Liver (tissue), 3 donors: ENCODE measurements around the gene DBNDD2.
A peak's percentile ranks its signal among the peaks of the same experiment; 100 is the strongest.

Source experiments
- RAD21 ChIP-seq, 2 donors: IDR thresholded peaks; 2 replicates each; pipeline ENCODE4 v1.6.1; 2016; ENCODE audit warnings: antibody characterized with exemption in 2 of 2, mild to moderate bottlenecking in 2 of 2
- SP1 ChIP-seq: IDR thresholded peaks from 2 replicates; pipeline ENCODE4 v1.6.1; 2018; ENCODE audit warnings: antibody characterized with exemption, mild to moderate bottlenecking
- YY1 ChIP-seq: IDR thresholded peaks from 2 replicates; pipeline ENCODE4 v1.6.1; 2016; ENCODE audit warnings: antibody characterized with exemption, mild to moderate bottlenecking
- TF ChIP-seq, protein P1 (sequence below): IDR thresholded peaks from 2 replicates; pipeline ENCODE4 v1.6.1; 2016; ENCODE audit warnings: antibody characterized with exemption
- TF ChIP-seq, protein P2 (sequence below): fragments of 150-350 bp; IDR thresholded peaks from 2 replicates; pipeline ENCODE4 v1.5.1; 2017; ENCODE audit warnings: improper control_type of control experiment, low read depth, low read length; ENCODE audit not compliant: missing input control
- donor health status: healthy.
- donor health status: healthy.

DNA sequence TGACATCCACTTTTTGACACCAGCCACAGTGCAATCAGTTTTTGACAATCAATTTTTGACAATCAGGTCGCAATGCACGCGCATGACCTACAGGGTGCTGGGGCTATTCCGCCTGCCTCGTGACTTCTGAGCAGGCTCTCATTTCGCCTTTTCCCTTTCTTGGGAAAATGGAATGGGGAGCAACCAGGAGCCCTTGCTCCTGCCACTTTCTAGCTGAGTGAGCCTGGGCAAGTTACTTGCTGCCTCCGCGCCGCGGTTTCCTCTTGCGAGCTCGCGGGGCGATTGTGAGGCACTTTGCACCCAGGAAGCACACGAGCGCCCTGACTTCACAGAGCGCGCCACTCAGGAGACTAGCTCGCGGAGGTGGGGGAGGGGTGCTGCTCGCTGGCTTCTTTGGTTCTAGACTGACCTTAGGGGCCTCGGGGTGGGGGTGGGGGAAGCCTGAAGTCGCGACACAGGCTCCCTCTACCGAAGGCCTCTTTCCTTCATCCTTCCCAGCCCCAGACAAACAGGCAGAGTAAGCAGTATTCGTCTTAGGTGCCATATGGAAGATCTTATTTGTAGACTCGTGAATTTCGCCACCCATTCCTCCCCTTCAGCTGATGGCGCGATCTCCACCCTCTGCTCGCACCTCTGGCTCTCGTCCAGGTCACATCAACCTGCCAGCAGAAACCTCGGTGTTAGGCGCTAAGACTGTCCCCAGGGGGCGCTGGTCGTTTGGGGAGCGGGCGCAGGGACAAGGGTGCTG lies 34.6 kb upstream of the DBNDD2 start:
- TF ChIP-seq SP1, result peak; percentile 38
- TF ChIP-seq YY1, result no peak
- TF ChIP-seq, protein P1, sequence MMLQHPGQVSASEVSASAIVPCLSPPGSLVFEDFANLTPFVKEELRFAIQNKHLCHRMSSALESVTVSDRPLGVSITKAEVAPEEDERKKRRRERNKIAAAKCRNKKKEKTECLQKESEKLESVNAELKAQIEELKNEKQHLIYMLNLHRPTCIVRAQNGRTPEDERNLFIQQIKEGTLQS, result no peak
- TF ChIP-seq, protein P2, sequence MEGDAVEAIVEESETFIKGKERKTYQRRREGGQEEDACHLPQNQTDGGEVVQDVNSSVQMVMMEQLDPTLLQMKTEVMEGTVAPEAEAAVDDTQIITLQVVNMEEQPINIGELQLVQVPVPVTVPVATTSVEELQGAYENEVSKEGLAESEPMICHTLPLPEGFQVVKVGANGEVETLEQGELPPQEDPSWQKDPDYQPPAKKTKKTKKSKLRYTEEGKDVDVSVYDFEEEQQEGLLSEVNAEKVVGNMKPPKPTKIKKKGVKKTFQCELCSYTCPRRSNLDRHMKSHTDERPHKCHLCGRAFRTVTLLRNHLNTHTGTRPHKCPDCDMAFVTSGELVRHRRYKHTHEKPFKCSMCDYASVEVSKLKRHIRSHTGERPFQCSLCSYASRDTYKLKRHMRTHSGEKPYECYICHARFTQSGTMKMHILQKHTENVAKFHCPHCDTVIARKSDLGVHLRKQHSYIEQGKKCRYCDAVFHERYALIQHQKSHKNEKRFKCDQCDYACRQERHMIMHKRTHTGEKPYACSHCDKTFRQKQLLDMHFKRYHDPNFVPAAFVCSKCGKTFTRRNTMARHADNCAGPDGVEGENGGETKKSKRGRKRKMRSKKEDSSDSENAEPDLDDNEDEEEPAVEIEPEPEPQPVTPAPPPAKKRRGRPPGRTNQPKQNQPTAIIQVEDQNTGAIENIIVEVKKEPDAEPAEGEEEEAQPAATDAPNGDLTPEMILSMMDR, result peak; percentile 86
- TF ChIP-seq RAD21 (IDR thresholded peaks at IDR 0.05), result peak; percentile 86 to 94
